22Rv1 (cell line): Measurements from ENCODE around the gene PPP1R37.

ENCODE experiments used
- H3K27ac ChIP-seq: fragments of 450-650 bp; 2 replicates; pipeline ENCODE4 v1.5.1; 2017
- CTCF ChIP-seq: fragments of 450-650 bp; IDR thresholded peaks from 2 replicates; pipeline ENCODE4 v1.5.1; 2017; ENCODE audit warnings: mild to moderate bottlenecking
- ZFX ChIP-seq: fragments of 450-650 bp; IDR thresholded peaks from 2 replicates; pipeline ENCODE4 v1.6.1; 2017; ENCODE audit warnings: antibody characterized with exemption, borderline replicate concordance

The PPP1R37 gene

GRCh38 chr19:45163156-45163555 is 70.2 kb downstream of the PPP1R37 start:
- H3K27ac ChIP-seq = no peak overlapping the region
- TF ChIP-seq CTCF (no peak), ZFX (no peak)

- H3K27ac ChIP-seq = no peak overlapping the region
- TF ChIP-seq ZFX = no peak
- TF ChIP-seq CTCF = no peak
Observed at GRCh38 chr19:45163751-45164460, 70.9 kb downstream of the PPP1R37 start.

DNA sequence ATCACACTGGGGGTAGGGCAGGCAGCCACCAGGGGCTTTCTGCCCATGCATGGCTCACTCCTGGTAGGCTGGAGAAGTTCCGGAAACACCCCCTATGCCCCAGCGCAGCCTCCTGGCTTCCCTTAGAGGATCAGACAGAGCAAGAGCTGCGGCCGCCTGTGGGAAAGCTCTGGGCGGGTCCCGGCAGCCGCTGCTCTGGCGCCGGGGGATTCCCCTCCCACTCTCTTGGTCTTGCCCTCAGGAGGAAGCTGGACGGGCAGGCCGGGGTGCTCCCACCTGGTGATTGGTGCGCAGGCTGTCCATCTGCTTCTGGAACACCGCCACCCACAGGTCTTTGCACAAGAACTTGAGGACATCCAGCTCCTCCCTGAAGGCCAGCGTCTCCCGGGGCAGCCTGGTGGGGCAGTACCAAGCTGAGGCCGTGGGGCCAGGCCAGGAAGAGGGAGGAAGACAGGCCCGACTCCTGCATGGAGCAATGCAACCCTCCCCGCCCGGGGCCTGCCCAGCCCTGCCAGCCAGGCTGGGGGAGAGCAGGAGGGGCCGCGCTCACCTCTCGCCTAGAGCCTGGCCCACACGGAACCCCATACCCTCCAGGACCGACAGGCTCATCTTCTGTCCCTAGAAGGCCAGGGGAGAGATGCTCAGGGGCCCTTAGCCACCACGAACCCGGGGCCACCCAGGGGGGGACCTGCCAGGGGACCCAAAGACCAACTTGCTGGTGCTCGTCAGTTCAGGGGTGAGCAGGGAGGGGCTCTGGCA is 71.8 kb downstream of the PPP1R37 start:
- TF ChIP-seq ZFX = no peak
- TF ChIP-seq CTCF = no peak
- H3K27ac ChIP-seq = no peak overlapping the region

DNA sequence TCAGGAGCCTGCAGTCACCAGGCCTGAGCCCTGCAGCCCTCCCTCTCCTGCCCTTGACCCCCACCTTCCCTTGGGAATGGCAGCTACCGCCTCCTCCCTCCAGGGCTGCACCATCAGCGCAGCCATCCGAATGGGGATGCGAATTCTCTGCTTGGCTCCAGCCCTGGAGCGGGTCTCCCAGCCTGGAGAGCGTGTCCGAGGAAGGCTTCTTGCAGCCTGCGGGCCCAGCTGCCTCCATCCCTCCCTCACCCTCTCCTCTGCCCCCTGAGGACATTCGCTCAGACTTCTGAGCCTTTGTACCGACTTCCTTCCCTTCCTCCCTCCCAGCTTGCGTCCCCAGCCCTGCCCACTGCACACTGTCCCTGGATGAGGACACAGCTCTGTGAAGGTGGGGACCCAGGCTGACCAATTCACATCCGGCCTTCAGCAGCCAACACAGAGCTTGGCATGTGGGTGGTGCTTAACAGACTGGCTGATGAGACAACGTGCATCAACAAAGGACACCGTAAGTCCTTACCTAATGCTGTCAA is 73.8 kb downstream of the PPP1R37 start:
- H3K27ac ChIP-seq = no peak overlapping the region

DNA sequence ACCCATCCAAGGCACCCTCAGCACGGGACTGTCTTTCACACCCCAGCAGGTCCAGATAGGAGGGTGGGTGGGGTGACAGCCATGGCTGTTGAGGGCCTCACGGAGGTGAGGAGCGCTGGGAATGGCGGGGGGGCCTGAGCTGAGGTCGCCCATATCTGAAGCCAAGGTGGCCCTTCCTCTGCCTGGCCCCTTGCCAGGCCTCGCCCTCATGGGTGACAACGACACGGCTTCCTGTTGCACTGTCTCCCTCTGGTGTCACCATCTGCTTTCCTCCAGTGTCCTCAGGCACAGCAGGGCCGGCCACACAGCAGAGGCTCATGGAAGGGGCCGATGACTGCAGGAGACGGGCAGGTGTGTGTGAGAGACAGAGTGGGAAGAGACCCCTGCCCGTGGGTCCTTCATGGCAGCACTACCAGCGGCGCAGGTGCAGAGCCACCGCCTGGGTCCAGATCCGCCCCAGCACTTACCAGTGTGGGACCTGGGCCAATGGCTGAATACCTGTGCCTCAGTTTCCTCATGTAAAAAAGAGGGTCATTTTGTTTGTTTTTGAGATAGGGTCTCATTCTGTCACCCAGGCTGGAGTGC is 75.9 kb downstream of the PPP1R37 start:
- H3K27ac ChIP-seq = no peak overlapping the region

More for the DNA sequence above, 73.8 kb downstream of the PPP1R37 start:
- TF ChIP-seq ZFX (no peak), CTCF (no peak)

DNA sequence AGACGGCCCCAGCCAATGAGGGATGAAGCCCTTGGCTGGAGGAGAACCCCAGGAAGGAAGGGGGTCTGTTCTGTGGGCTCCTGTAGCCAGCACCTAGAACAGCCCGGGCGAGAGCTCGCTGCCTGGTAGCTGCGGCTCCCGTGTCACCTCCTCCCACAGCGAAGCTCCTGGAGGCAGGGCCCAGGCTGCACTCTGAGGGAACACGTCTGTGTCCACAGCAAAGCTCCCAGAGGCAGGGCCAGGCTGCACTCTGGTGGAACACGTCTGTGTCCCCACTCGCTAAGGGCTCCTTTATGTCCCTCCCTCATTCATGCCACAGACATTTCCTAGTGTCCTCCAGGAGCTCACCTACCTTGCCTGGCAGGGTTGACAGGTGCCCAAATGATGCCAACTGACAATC is 76.6 kb downstream of the PPP1R37 start:
- TF ChIP-seq ZFX = no peak
- no peak for TF ChIP-seq CTCF
- no peak overlapping the region for H3K27ac ChIP-seq

More for the DNA sequence above, 75.9 kb downstream of the PPP1R37 start:
- no peak for TF ChIP-seq CTCF
- TF ChIP-seq ZFX = no peak
